GM23338 (cell line): ENCODE measurements around the gene SDHAF2.

Experiments
- CREB1 ChIP-seq: fragments of 250-450 bp; sonication (Bioruptor Pico); IDR thresholded peaks from 2 replicates; pipeline ENCODE4 v1.5.0; 2020; ENCODE audit warnings: low read depth, mild to moderate bottlenecking, moderate library complexity
- EZH2phosphoT487 ChIP-seq: fragments of 200-600 bp; sonication (generic); IDR thresholded peaks from one replicate; pipeline ENCODE4 v1.8.1; 2018; ENCODE audit warnings: antibody characterized with exemption; ENCODE audit not compliant: unreplicated experiment
- POLR2AphosphoS5 ChIP-seq: IDR thresholded peaks from 2 replicates; pipeline ENCODE4 v1.6.1; 2016; ENCODE audit warnings: antibody characterized with exemption, low read depth
- TF ChIP-seq, protein P1 (sequence below), 2 experiments: fragments of 200-600 bp in 1 of 2; sonication (generic) in 1 of 2; conservative IDR thresholded peaks; 2 replicates each; pipeline versions ENCODE4 v1.5.1 to v1.6.1; 2016 to 2017; ENCODE audit warnings: antibody characterized with exemption in 2 of 2, low read depth in 2 of 2, mild to moderate bottlenecking in 2 of 2, moderate library complexity in 1 of 2

GRCh38 chr11:61452825-61453224, 22.9 kb downstream of the SDHAF2 start:
- TF ChIP-seq, protein P1, sequence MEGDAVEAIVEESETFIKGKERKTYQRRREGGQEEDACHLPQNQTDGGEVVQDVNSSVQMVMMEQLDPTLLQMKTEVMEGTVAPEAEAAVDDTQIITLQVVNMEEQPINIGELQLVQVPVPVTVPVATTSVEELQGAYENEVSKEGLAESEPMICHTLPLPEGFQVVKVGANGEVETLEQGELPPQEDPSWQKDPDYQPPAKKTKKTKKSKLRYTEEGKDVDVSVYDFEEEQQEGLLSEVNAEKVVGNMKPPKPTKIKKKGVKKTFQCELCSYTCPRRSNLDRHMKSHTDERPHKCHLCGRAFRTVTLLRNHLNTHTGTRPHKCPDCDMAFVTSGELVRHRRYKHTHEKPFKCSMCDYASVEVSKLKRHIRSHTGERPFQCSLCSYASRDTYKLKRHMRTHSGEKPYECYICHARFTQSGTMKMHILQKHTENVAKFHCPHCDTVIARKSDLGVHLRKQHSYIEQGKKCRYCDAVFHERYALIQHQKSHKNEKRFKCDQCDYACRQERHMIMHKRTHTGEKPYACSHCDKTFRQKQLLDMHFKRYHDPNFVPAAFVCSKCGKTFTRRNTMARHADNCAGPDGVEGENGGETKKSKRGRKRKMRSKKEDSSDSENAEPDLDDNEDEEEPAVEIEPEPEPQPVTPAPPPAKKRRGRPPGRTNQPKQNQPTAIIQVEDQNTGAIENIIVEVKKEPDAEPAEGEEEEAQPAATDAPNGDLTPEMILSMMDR (conservative IDR thresholded peaks at IDR 0.05; ENCODE audit: low read depth in 2 of 2): no peak
- TF ChIP-seq CREB1 (CRISPR knock-in tag): no peak
- no peak for TF ChIP-seq POLR2AphosphoS5
- no peak for TF ChIP-seq EZH2phosphoT487
